ENCODE results near the gene RAPGEF4. TPM values are rescaled to one million over a fixed set of nuclear protein-coding genes. Genes with fewer than 3 reads are reported as not detected.
"Not testable (repeated sequence)": the region's sequence is repeated elsewhere in the genome, so short reads cannot be mapped to it uniquely, and the experiment has no call there.

Gene RAPGEF4
- total RNA-seq, 1 donor from 2014 or later: 0.91 TPM

DNA sequence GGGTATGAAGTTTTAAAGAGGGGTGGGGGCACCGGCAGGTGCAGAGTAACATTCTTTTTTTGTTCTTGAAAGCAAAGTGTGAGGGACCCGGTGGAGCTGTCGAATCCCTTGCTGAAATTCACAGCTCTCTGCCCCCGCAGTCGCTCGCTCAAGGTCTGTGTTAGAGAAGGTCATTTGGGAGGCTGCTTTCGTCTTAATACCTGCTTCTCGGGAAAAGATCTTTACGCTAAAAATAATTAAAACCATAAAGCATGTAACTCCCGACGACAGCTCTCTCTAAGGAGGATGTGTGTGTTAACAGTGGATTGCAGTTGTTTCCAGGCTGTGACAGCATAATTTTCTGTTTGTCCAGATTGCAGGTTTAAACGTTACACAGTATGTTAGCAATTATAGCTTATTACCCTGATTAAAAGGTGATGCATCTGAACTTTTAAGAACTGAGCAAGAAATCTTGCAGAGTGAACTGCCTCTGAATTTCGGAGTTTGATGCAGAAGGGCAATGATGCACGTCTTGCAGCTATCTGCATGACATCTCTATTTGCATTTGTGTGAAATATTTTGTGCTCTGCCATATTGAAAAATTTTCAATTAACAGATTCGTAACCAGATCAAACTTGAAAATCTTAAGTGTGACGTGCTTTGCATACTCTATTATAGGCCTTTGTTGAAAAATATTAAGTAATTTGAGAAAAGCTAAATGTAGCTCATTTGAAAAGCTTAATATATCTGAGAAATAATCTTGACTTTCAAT is 954 bp downstream of the RAPGEF4 start:
- peaks cover 4% of the 10 kb centered on the region for H3K4me1 Mint-ChIP-seq (ENCODE audit: low read depth)
- no peak for DNase-seq (ENCODE audit: low spot score)
- intact Hi-C loops (cut with micrococcal nuclease): no loop called here
- H3K4me3 Mint-ChIP-seq (ENCODE audit: low read depth): peak overlapping the region; percentile 28
- no peaks in the 10 kb centered on the region for H3K9me3 Mint-ChIP-seq
- H3K36me3 Mint-ChIP-seq (ENCODE audit: low read depth): no peaks in the 10 kb centered on the region
- peaks cover 60% of the 10 kb centered on the region for H3K27me3 Mint-ChIP-seq (ENCODE audit: low read depth)
- H3K27ac Mint-ChIP-seq: no peak overlapping the region

DNA sequence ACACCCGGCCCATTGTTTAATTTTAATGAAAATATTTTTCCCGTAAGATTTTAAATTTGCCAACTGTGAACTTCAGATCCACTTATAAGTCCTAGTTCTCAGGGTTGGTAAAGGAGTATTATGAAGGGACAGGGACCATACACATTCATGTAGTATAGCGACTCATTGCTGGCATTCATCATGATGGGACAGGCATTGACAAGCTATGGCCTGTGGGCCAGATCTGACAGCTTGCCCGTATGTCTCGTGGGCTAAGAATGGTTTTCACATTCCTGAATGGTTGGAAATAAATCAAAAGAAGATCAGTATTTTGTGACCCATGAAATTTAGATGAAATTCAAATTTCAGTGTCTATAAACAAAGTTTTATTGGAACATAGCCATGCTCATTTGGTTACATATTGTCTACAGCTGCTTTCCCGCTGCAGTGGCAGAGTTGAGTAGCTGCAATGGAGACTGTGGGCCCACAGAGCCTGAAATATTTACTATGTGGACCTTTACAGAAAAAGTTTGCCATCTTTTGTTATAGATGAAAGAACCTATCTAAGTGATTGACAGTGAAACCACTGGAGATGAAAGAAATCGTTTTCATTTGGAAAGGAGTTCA is 4.1 kb downstream of the RAPGEF4 start:
- DNase-seq (ENCODE audit: low spot score): no peak
- Mint-ChIP-seq H3K9me3 (peaks cover 8% of the 10 kb centered on the region), H3K4me1 (ENCODE audit: low read depth) (peaks cover 4% of the 10 kb centered on the region), H3K27ac (no peak overlapping the region), H3K27me3 (ENCODE audit: low read depth) (peaks cover 45% of the 10 kb centered on the region), H3K4me3 (ENCODE audit: low read depth) (no peak overlapping the region), H3K36me3 (ENCODE audit: low read depth) (no peaks in the 10 kb centered on the region)
- intact Hi-C loops (cut with micrococcal nuclease): no loop called here

DNA sequence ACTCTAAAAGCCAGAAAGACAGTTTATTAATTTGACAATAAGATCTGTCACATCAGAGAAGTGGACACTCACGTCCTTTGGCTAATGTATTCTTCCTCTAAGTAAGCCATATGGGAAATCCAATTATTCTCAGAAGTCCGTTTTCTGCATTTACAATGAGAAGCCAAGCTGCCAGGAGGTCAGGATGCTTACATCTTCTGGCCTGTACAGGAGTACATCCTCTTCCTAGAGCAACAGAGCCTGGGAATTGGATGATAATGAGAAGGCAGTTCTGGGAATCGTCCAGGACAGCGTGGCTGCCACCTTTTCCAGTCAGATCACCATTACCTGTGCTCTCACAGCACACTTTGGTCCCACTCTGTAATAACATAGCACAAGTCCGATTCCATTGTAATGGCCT is 5.2 kb downstream of the RAPGEF4 start:
- DNase-seq (ENCODE audit: low spot score): no peak
- intact Hi-C loops (cut with micrococcal nuclease): no loop called here
- Mint-ChIP-seq H3K4me1 (ENCODE audit: low read depth) (peaks cover 3% of the 10 kb centered on the region), H3K36me3 (ENCODE audit: low read depth) (no peaks in the 10 kb centered on the region), H3K4me3 (ENCODE audit: low read depth) (no peak overlapping the region), H3K27ac (no peak overlapping the region), H3K27me3 (ENCODE audit: low read depth) (peaks cover 40% of the 10 kb centered on the region), H3K9me3 (peaks cover 8% of the 10 kb centered on the region)

GRCh38 chr2:172742931-172743540 is 7.4 kb downstream of the RAPGEF4 start:
- Mint-ChIP-seq H3K9me3 (peaks cover 8% of the 10 kb centered on the region), H3K36me3 (ENCODE audit: low read depth) (no peaks in the 10 kb centered on the region), H3K4me3 (ENCODE audit: low read depth) (no peak overlapping the region), H3K27ac (no peak overlapping the region), H3K27me3 (ENCODE audit: low read depth) (peaks cover 24% of the 10 kb centered on the region), H3K4me1 (ENCODE audit: low read depth) (no peaks in the 10 kb centered on the region)
- intact Hi-C loops (cut with micrococcal nuclease): no loop called here
- DNase-seq (ENCODE audit: low spot score): no peak

GRCh38 chr2:172743898-172744297 is 8.3 kb downstream of the RAPGEF4 start:
- DNase-seq (ENCODE audit: low spot score): no peak
- Mint-ChIP-seq H3K27me3 (ENCODE audit: low read depth) (peaks cover 18% of the 10 kb centered on the region), H3K36me3 (ENCODE audit: low read depth) (no peaks in the 10 kb centered on the region), H3K27ac (no peak overlapping the region), H3K9me3 (peaks cover 8% of the 10 kb centered on the region), H3K4me1 (ENCODE audit: low read depth) (no peaks in the 10 kb centered on the region), H3K4me3 (ENCODE audit: low read depth) (no peak overlapping the region)
- intact Hi-C loops (cut with micrococcal nuclease): no loop called here

DNA sequence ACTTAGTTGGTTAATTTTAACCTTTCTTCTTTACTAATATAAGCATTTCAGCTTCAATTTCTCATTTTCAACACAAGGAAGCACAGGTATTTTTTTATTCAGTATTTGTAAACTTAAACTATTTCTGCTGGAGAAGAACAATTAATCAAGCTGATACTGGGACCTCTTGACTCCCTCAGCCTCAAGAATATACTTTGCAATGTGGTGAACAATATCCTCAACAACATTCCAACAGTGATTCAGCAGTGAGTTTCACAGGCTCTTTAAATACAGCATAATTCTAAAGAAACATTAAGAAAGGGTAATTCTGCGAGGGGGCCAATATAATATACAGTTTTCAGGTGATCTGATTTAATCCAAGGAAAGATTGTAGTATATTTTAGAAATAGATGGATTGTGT is 10.0 kb downstream of the RAPGEF4 start:
- DNase-seq (ENCODE audit: low spot score): no peak
- intact Hi-C loops (cut with micrococcal nuclease): no loop called here
- Mint-ChIP-seq H3K27ac (no peak overlapping the region), H3K4me3 (ENCODE audit: low read depth) (no peak overlapping the region), H3K9me3 (peaks cover 8% of the 10 kb centered on the region), H3K36me3 (ENCODE audit: low read depth) (no peaks in the 10 kb centered on the region), H3K4me1 (ENCODE audit: low read depth) (no peaks in the 10 kb centered on the region), H3K27me3 (ENCODE audit: low read depth) (peaks cover 10% of the 10 kb centered on the region)

- DNase-seq (ENCODE audit: low spot score); intact Hi-C loops (cut with micrococcal nuclease); H3K4me1 Mint-ChIP-seq (ENCODE audit: low read depth); H3K4me3 Mint-ChIP-seq (ENCODE audit: low read depth); H3K9me3 Mint-ChIP-seq; H3K27ac Mint-ChIP-seq; H3K36me3 Mint-ChIP-seq (ENCODE audit: low read depth): not testable (repeated sequence)
- H3K27me3 Mint-ChIP-seq (ENCODE audit: low read depth): peaks cover 13% of the 10 kb centered on the region
Observed at GRCh38 chr2:172748543-172748942, 12.9 kb downstream of the RAPGEF4 start.

GRCh38 chr2:172749388-172749787 is 13.7 kb downstream of the RAPGEF4 start:
- DNase-seq (ENCODE audit: low spot score): no peak
- no peak overlapping the region for H3K27ac Mint-ChIP-seq
- peaks cover 3% of the 10 kb centered on the region for H3K9me3 Mint-ChIP-seq
- H3K4me1 Mint-ChIP-seq (ENCODE audit: low read depth): no peaks in the 10 kb centered on the region
- H3K27me3 Mint-ChIP-seq (ENCODE audit: low read depth): peaks cover 13% of the 10 kb centered on the region
- H3K4me3 Mint-ChIP-seq (ENCODE audit: low read depth): no peak overlapping the region
- intact Hi-C loops (cut with micrococcal nuclease): no loop called here
- no peaks in the 10 kb centered on the region for H3K36me3 Mint-ChIP-seq (ENCODE audit: low read depth)

DNA sequence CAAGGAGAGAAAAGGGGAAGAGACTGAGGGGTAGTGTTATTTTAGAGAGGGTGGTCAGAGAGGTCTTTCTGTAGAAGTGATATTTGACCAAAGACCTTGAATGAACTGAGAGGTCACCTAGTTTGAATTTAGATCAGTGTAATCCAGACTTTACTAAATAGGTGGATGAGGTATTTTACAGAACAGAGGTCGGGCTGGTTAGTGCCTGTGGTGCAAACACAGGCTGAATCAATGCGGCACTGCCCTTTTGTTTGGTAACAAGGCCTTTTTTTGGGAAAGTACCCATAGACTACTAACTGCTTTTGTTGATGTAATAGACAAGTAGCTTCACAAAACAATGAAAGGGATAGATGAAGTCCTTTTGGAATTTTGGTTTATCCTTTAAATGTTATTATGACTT is 15.9 kb downstream of the RAPGEF4 start:
- no peak overlapping the region for H3K4me3 Mint-ChIP-seq (ENCODE audit: low read depth)
- no peaks in the 10 kb centered on the region for H3K9me3 Mint-ChIP-seq

DNA sequence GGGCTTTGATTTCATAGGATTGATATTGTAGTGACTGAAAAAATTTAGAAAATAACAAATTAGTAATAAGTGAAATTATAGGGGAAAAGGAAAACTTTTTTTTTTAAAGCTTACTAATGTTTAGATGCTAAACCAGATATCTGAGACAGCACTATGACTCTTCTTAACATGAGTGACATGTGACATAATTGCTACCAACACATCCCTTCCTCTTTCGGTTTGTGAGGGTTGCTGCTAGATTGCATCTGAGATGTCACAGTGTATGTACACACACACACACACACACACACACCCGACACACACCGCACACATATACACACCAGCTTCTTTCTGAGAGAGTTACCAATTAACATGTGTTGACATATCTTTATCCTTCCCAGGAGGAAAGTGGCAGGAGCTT is 18.0 kb downstream of the RAPGEF4 start:
- intact Hi-C loops (cut with micrococcal nuclease): no loop called here
- peaks cover 14% of the 10 kb centered on the region for H3K27me3 Mint-ChIP-seq (ENCODE audit: low read depth)
- DNase-seq (ENCODE audit: low spot score): no peak

More for the DNA sequence above, 15.9 kb downstream of the RAPGEF4 start:
- Mint-ChIP-seq H3K27me3 (ENCODE audit: low read depth) (peaks cover 12% of the 10 kb centered on the region), H3K4me1 (ENCODE audit: low read depth) (no peaks in the 10 kb centered on the region), H3K27ac (no peak overlapping the region), H3K36me3 (ENCODE audit: low read depth) (no peaks in the 10 kb centered on the region)
- DNase-seq (ENCODE audit: low spot score): no peak
- intact Hi-C loops (cut with micrococcal nuclease): no loop called here

DNA sequence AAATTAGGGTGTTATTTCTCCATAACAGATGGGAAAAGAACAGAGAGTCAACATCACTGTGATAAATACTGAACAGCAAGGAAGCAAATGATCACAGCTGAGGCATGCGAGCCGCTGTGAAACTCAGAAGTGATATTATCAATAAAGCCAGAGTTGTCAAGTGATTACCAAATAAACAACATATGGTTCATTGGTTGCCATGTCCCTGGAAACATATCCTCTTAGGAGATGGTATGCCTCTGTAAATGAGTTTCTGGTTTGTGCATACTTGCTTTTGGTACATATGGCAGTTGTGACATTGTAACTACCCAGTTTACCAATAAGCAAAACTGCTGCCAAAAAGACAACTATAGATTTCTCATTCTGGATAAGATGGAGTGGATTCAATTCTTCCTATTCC is 23.8 kb downstream of the RAPGEF4 start:
- H3K36me3 Mint-ChIP-seq (ENCODE audit: low read depth): no peaks in the 10 kb centered on the region
- H3K27ac Mint-ChIP-seq: no peak overlapping the region
- H3K9me3 Mint-ChIP-seq: peaks cover 13% of the 10 kb centered on the region
- intact Hi-C loops (cut with micrococcal nuclease): no loop called here
- no peak overlapping the region for H3K4me3 Mint-ChIP-seq (ENCODE audit: low read depth)
- H3K4me1 Mint-ChIP-seq (ENCODE audit: low read depth): no peaks in the 10 kb centered on the region
- H3K27me3 Mint-ChIP-seq (ENCODE audit: low read depth): peaks cover 6% of the 10 kb centered on the region
- DNase-seq (ENCODE audit: low spot score): no peak

More for the DNA sequence above, 18.0 kb downstream of the RAPGEF4 start:
- Mint-ChIP-seq H3K27ac (no peak overlapping the region), H3K4me3 (ENCODE audit: low read depth) (no peak overlapping the region), H3K36me3 (ENCODE audit: low read depth) (no peaks in the 10 kb centered on the region), H3K9me3 (no peaks in the 10 kb centered on the region), H3K4me1 (ENCODE audit: low read depth) (no peaks in the 10 kb centered on the region)

DNA sequence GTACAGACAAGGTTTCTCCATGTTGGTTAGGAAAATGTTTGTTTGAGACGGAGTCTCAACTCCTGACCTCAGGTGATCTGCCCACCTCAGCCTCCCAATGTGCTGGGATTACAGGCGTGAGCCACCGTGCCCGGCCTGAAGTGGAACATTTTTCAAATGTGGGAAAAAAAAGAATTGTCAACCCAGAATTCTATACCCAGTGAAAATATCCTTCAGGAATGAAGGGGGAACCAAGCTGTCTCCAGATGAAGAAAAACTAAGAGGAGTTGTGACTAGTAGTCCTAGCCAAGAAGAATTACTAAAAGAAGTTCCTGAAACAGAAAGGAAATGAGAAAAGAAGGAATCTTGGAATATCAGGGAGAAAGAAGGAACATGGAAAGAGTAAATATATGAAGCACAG is 25.7 kb downstream of the RAPGEF4 start:
- Mint-ChIP-seq H3K27me3 (ENCODE audit: low read depth) (peaks cover 6% of the 10 kb centered on the region), H3K4me3 (ENCODE audit: low read depth) (no peak overlapping the region), H3K36me3 (ENCODE audit: low read depth) (no peaks in the 10 kb centered on the region), H3K27ac (no peak overlapping the region), H3K9me3 (peaks cover 13% of the 10 kb centered on the region), H3K4me1 (ENCODE audit: low read depth) (no peaks in the 10 kb centered on the region)
- DNase-seq (ENCODE audit: low spot score): no peak
- intact Hi-C loops (cut with micrococcal nuclease): no loop called here

DNA sequence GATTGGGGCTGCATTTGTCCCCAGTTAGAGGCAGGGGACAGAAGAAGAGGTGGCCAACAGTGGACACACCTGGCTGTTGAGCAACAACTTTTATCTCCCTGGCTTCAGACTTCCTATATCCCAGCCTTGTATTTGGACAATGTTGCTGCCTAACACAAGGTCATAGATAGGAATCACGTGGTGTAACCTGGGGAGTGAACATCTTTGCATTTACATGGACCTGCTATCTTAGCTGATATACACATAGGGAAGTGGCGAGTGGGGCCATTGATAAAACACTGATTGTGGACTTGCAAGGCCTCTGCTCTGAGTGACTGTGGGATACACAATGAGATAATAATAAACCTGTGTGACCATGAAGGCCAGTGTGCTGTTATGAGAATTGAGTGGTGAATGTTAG is 26.9 kb downstream of the RAPGEF4 start:
- no peak overlapping the region for H3K4me3 Mint-ChIP-seq (ENCODE audit: low read depth)
- H3K36me3 Mint-ChIP-seq (ENCODE audit: low read depth): no peaks in the 10 kb centered on the region
- DNase-seq (ENCODE audit: low spot score): no peak
- H3K4me1 Mint-ChIP-seq (ENCODE audit: low read depth): no peaks in the 10 kb centered on the region
- H3K27ac Mint-ChIP-seq: no peak overlapping the region
- intact Hi-C loops (cut with micrococcal nuclease): no loop called here
- peaks cover 13% of the 10 kb centered on the region for H3K9me3 Mint-ChIP-seq
- H3K27me3 Mint-ChIP-seq (ENCODE audit: low read depth): no peaks in the 10 kb centered on the region
